HG03039 (cell line): Measurements from ENCODE around the gene COG8.
A peak's percentile ranks its signal among the peaks of the same experiment; 100 is the strongest.
"Not testable (repeated sequence)": the region's sequence is repeated elsewhere in the genome, so short reads cannot be mapped to it uniquely, and the experiment has no call there.

Experiments
- ATAC-seq: cut with Tn5 transposase; IDR thresholded peaks from one replicate; pipeline ENCODE4 v1.9.1; 2021; ENCODE audit warnings: mild to moderate bottlenecking, moderate library complexity; ENCODE audit not compliant: unreplicated experiment

The COG8 gene

DNA sequence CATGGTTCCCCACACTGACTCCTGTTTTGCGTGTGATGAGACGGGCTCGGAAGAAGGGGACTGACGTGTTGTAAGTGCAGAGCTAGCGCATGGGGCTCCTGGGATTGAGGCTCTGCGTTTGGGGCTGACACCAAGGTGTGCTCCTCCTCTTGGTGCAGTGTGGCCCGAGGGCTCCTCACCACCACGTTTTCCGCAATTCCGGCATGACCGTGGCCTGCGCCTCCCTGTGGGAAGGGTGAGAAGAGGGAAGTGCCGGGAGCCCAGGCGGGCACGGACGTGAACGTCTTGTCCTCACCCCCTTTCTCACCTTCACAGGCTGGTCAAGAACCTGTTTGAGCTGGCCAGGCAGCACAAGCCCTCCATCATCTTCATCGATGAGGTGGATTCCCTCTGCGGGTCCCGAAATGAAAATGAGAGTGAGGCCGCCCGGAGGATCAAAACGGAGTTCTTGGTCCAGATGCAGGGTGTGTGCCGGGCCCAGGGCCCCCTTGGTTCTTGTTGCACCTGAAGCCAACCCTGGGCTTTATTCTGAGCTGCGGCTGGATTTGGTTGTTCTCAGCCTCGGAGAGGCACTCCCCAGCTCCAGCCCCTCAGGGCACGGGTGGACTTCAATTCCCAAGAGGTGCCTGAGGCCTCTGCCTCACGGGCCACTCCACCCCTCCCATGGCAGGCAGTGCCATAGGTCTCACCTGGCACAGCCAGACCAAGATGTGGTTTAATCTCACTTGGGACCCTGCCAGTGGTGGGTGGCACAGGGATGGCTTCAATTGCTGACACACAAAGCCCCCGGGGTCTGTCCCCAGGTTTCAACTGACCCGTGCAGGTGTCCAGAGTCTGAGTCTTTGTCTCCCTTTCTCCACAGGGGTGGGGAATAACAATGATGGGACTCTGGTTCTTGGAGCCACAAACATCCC, 19.3 kb downstream of the COG8 start:
- no peak for ATAC-seq

DNA sequence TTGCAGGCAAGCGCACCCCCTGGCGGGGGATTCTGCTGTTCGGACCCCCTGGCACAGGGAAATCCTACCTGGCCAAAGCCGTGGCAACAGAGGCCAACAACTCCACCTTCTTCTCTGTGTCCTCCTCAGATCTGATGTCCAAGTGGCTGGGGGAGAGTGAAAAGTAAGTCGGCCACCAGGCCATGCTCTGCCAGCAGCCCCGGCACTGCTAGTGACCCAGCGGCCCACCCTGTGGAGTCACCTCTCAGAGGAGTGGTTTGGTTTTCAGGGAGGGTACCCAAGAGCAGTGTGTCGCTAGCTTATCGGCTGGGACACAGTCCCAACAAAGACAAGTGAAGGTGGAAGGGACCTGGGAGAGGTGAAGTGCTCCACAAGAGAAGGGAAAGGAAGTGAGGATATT, 20.0 kb downstream of the COG8 start:
- no peak for ATAC-seq

DNA sequence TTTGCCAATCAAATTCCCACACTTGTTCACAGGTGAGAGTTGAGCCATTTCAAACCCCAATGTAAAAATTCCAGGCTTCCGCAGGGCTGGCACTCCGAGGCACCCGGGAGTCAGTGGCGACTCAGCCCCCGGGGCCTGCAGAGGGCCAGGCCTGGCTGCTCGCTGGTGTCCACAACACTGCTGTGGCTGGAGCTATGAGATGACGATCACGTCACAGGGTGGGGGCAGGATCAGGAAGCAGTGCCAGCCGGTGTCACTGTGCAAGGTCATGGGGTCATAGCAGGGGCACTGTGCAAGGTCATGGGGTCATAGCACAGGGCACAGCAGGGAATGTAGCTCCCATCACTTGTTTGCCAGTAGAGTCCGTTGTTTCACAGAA, 20.5 kb downstream of the COG8 start:
- no peak for ATAC-seq

DNA sequence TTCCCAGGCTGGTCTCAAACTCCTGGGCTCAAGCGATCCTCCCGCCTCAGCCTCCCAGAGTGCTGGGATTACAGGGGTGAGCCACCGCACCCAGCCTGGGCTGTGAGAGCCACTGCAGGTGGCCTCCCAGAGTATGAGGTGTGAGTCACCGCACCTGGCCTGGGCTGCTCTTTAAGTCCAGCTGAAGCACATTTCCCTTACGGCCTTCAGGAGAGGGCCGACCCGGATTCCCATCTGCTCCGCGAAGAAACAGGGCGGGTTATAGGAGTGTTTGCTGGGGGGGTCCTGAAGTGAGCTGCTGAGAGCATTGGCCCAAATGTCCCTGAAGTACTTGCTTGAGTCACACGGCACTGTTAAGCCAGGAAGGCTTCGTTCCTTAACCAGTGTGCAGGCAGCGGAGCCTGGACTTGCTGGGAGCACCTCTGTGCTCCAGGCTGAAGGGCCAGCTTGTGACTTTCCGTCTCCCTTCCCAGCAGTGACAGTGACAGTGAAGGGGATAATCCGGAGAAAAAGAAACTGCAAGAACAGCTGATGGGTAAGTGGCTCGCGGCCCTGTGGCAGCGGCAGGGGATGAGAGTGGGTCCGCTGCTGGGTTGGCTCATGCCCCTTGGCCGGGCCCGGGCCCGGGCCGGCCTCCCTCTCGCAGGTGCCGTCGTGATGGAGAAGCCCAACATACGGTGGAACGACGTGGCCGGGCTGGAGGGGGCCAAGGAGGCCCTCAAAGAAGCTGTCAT, 21.0 kb downstream of the COG8 start:
- ATAC-seq, result no peak

DNA sequence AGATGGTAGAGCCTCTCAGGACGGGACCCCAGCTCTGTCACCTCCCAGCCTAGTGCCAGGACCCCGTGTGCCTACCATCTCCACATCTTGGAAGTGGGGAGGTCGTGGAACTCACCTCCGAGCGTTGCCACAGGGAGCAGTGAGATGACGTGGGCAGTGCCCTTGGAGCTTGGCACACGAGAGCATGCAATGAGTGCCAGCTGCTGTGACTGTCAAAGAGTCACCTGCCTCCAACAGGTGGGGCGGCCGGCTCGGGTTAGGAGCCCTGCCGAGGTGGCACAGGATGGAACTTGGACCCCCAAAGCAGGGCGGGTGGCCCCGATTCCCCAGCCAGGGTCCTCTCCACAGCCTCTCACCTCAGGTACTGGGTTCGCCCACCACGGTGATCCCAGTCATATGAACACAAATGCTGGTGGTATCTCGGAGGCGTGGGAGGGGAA, 22.7 kb downstream of the COG8 start:
- ATAC-seq, result no peak

DNA sequence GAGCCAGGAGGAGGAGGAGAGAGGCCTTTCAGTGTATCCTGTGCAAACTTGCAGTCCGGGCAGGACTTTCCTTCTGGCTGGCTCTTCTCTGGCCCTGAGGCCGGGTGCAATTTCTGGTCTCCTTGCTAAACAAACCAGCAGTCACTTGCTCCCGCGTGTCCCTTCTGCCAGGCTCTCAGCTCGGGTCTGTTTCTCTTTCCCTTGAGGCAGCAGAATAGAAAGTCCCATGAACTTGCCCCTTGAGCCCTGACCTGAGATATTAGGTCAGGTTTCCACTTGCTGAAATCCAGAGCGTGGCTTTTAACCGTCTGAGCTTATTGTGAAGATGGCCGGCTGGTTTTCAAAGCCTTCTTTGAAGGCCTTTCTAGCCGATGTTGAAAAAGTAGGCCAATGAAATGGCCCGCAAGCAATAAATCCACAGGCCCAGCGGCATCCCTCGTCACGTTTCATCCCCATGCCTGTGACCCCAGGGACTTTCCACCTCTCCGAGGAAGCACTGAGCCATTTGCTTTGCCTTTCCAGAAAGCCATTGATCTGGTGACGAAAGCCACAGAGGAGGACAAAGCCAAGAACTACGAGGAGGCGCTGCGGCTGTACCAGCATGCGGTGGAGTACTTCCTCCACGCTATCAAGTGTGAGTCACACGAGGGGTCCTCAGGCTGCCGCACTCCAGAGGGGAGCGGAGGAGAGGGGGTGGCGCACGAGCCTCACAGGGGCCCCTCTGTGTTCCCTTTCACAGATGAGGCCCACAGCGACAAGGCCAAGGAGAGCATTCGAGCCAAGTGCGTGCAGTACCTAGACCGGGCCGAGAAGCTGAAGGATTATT, 23.7 kb downstream of the COG8 start:
- no peak for ATAC-seq

DNA sequence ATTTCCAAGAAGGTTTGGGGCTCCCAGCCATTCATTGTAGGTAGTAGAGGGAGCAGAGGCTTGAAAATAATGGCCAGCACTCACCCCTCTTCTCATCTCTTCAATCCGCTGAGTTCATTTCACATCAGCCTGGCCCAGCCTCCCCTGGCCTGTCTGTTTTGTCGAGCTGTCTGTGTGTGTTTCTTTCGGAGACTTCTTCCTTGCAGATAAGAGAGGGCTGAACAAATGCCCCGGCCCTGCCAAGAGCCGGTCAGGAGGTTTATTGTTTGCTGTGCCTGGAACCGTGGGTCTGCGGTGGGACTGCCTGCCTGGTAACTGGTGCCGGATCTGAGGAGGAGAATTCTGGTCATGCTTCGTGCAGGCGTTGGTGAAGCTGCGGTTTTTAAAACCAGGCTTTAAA, 24.8 kb downstream of the COG8 start:
- no peak for ATAC-seq

DNA sequence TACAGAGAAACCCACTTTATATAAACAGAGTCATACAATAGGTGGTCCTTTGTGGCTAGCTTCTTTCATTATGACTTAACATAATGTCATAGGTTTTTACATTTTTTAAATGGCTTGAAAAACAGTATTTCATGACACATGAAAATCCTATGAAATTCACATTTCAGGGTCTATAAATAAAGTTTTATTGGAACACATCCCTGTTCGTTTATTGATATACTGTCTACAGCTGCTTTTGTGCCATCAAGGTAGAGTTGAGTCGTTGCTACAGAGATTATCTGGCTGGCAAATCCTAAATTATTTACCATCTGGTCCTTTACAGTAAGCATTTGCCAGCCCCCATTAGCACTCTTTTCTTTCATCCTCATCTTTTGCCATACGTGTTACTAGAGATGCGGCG, 25.9 kb downstream of the COG8 start:
- no peak for ATAC-seq

DNA sequence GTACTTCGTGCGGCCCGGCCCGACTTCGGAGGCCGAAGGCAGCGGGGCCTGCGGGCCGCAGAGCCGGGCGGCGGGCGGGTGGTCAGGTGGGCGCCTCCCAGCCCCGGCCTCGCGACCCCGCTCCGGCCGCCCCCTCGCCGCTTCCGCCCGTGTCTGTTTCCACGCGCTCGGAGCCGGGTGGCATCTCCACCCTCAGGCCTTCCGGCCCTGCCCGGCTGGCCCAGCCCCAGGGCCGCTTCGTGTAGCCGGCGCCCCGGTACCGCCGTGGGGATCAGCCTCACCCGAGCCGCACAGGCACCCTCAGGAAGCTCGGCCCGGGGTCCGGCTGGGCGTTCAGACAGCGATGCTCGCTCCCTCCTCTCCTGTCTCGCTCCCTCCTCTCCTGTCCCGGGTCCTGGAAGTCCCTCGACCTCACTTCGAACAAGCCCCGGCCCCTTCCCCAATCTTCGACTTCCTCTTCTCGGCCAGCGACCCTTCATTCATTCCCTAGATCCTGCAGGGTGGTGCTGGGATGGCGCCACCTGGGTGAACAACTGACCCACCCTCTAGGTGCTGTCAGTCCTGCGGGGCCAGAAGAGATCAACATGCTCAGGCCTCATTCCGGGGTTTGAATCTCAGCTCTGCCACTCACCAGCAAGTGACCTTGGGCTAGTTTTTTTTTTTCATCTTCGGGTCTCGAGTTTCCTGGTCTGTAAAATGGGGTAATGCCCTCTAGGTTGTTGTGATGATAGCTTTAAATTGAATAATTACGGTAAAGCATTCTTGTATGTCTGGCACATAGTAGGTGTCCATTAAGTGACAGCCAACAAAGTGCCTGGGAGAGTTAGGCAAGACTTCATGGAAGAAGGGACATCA, 27.6 kb downstream of the COG8 start:
- peak; percentile 42 for ATAC-seq

DNA sequence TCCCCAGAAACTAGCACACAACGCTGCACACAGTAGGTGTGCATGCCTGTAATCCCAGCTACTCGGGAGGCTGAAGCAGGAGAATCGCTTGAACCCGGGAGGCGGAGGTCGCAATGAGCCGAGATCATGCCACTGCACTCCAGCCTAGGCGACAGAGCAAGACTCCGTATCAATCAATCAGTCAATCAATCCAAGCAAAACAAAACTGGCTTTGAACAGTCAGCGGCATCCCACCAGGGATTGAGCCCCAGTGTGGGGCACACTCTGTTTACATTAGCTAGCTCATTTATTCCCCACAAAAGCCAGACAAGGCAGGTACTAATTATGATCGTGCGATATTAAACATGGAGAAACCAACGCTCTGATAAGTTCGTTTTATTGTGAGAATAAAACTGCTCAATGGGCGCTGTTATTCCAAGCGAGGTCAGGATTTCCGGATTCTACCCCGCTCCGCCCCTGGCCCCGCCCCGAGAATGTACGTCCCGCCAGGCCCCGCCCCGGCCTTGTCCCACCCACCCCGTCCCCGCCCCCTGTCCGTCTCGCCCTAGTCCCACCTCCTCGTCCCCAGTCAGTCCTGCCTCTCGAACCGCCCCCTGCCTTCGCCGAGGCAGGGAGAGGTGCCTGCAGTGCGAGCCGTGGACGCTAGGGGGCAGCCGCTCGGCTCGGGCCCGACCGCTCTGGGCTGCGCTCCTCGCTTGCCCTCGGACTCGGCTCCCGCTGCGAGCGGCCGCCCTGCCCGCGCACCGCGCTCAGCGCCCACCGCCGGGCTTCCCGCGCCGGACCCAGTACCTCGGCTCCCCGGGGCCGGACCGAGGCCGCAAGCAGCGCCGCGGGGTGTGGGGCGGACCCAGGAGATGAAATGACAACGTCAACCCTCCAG, 28.5 kb downstream of the COG8 start, which contains the start of gene VPS4A:
Gene VPS4A (plus strand): TSS at position 698 of the 880 bp plus-strand sequence. CDS start 162 bp downstream, at position 860.
- ATAC-seq, result peak; percentile 91

DNA sequence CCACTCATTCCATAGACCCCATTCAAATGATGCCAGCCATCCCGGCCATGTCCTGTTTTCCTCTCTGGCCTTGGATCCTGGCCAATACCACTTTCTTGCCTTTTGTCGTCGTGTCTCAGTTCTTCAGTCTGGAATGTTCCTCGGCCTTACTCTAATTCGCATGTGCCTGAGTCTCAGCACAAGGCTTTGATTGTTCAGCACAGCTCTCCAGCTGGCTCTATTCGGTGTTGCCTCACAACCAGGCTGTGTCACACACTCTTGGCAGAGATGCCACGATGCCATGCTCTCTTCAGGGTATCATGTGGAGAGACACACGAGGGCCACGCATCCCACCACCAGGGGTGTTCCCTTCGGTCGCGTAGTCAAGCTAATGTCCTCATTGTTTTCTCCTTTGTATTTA, 30.0 kb downstream of the COG8 start:
- no peak for ATAC-seq

DNA sequence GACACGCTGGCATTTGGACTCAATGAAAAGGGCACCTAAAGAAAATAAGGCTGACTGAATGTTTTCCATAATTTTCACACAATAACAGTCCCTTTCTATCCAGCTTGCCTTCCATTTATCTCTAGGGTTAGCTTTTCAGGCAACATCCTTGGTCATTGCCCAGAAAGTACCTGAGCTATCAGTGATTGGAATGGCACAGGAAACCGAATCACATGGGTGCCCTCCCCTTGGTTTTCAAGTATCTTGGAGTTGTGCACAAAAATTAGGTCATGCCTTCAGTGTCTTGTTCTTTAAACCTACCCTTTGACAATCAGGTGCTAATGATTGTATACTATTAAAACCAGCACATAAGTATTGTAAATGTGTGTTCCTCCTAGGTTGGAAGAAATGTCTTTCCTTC, 31.5 kb downstream of the COG8 start:
- ATAC-seq, result no peak

DNA sequence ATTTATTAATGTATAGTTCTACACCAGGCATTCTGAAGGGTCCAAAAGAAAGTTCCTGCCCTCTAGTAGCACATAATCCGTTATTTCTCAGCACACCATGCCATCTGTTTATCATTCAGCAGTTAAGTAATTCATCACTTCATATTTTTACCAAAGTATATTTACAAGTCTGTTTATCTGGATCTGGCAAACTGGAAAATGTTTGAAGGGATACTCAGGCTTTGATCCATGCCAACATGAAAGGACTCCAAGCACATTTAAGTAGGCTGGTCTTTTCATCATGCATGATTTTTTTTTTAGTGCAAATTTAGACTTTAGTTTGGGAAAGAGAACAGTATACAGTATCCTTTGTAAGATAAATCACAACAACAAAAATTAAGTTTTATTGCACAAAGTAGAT, 32.3 kb downstream of the COG8 start:
- no peak for ATAC-seq

DNA sequence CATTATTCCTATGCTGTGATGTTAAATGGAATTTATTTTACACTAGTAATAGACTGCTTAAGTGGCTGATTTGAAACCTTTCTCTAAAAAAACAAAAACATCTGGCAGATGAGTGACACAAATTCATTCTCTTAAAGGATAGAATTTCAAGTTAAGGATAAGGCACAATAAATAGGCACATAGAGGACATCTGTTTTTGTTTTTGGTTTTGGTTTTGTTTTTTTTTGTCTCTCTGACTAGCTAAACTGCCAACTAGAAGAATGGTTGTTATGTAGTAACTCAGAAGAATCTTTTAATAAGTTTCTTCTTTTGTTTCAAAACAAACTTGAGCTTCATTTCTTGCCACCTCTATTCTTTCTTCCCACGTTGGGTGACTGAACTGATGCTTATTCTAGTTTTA, 33.3 kb downstream of the COG8 start:
- ATAC-seq, result no peak

DNA sequence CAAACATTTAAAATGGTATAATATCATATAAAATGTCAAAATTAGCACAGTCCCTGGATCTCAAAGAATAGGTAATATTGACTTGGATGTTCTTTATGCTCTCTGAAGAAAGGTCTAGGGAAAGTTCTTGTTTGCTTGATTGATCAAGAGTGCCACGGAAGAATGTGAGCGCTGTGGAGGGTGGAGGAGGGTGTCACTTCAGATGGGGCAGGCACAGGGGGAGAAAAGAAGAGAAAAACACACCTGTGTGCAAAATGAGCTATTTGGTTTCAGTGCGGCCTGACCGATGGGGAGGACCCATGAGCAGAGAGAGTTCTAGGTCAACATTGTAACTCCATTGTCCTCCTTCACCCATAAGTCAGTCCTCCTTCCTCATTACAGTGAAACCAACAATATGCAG, 37.1 kb downstream of the COG8 start:
- ATAC-seq, result no peak

DNA sequence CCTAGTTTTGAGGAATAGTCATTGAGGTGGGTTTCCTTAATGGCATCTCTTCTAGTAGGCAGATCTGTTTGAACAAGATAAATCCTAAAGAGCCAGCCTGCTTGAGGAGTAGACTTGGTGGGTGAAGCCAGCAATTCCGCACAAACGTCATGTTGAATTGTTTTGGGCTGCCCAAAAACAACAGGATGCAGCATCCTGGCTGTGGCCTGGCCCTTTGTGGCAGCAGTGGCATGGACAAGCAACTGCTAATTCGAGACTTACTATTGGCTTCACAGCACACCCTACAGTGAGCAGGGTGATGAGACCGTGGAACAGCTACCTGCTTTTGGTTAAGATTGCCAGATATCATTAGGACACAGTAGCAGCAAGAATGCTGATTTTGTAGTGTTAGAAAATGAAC, 37.5 kb downstream of the COG8 start:
- no peak for ATAC-seq

DNA sequence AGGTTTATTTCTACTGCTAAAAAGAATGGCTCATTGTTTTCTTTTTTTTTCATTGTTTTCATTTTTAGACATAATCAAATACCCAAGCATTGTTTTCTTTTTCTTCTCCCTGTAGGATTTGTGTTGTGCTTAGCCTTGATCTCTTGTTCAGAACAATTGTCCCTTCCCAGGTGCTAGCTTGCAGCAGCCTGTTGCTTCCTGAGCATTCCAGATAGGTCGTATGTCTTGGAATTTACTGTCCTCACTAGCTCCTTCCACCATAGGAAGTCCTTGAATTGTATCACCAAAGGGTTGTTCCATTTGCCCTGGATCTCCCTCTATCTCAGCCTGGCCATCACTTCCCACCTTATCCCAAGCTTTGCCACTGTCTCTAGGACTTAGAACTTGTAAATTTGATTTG, 38.2 kb downstream of the COG8 start:
- no peak for ATAC-seq

DNA sequence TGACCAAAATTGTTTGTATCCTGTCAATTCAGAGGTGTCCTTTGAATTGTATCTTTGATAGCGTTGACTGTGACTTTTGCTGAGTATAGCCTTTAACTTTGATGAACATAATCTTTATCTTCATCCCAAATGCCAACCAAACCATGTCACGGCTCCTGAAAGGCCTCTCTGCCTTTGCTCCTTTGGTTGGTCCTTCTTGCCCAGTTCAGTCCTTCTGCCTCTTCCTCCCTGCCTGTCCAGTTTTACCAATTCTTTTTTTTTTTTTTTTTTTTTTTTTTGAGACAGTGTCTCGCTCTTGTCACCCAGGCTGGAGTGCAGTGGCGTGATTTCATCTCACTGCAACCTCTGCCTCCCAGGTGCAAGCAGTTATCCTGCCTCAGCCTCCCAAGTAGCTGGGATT, 41.1 kb downstream of the COG8 start:
- ATAC-seq, result no peak

DNA sequence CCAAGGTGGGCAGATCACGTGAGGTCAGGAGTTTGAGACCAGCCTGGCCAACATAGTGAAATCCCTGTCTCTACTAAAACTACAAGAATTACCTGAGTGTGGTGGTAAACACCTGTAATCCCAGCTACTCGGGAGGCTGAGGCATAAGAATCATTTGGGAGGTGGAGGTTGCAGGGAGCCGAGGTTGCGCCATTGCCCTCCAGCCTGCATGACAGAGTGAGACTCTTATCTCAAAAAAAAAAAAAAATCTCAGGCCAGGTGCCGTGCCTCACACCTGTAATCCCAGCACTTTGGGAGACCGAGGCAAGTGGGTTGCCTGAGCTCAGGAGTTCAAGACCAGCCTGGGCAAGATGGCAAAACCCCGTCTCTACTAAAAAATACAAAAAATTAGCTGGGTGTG, 42.6 kb downstream of the COG8 start:
- not testable (repeated sequence) for ATAC-seq
